ENCODE measurements around the gene MRPS18B.

MRPS18B gene

GRCh38 chr6:30601815-30602641 lies 15.6 kb upstream of the MRPS18B start:
- ATAC-seq (ENCODE audit: insufficient read depth, low read depth) (no peak), DNase-seq (no peak)
- Histone ChIP-seq H3K4me1 (ENCODE audit: insufficient read depth, low read length) (no peaks in the 10 kb centered on the region), H3K4me3 (ENCODE audit: low read depth in 1 of 2, low read length in 2 of 2) (no peak overlapping the region), H3K27me3 (ENCODE audit: insufficient read depth, low read length, poor library complexity) (no peaks in the 10 kb centered on the region), H3K9me3 (ENCODE audit: insufficient read depth, low read length, severe bottlenecking) (no peaks in the 10 kb centered on the region), H3K4me2 (ENCODE audit: insufficient read depth, low read length) (no peak overlapping the region), H4K20me1 (ENCODE audit: insufficient read depth, low read length) (peaks cover 37% of the 10 kb centered on the region), H3K36me3 (ENCODE audit: insufficient read depth, low read length) (peaks cover 69% of the 10 kb centered on the region), H3K9ac (ENCODE audit: low read depth, low read length) (no peak overlapping the region), H3K79me2 (ENCODE audit: insufficient read depth, low read length) (peaks cover 6% of the 10 kb centered on the region), H3K27ac (ENCODE audit: low read length) (peak overlapping the region; percentile 16; the same call in 1 of the 2 replicates), H2AFZ (ENCODE audit: low read depth, low read length) (no peak overlapping the region)
- TF ChIP-seq CTCF (IDR thresholded peaks at IDR 0.05; ENCODE audit: borderline replicate concordance, extremely low read depth, low read length, poor library complexity, severe bottlenecking) = no peak
- TF ChIP-seq EZH2 (IDR thresholded peaks at IDR 0.05; ENCODE audit: borderline replicate concordance, low read depth, low read length, severe bottlenecking) = no peak

- Histone ChIP-seq H3K9me3 (ENCODE audit: insufficient read depth, low read length, severe bottlenecking) (no peaks in the 10 kb centered on the region), H2AFZ (ENCODE audit: low read depth, low read length) (no peak overlapping the region), H3K36me3 (ENCODE audit: insufficient read depth, low read length) (peaks cover 89% of the 10 kb centered on the region), H4K20me1 (ENCODE audit: insufficient read depth, low read length) (peaks cover 41% of the 10 kb centered on the region), H3K4me2 (ENCODE audit: insufficient read depth, low read length) (no peak overlapping the region), H3K9ac (ENCODE audit: low read depth, low read length) (no peak overlapping the region), H3K4me3 (ENCODE audit: low read depth in 1 of 2, low read length in 2 of 2) (no peak overlapping the region), H3K27ac (ENCODE audit: low read length) (no peak overlapping the region), H3K79me2 (ENCODE audit: insufficient read depth, low read length) (peaks cover 11% of the 10 kb centered on the region), H3K27me3 (ENCODE audit: insufficient read depth, low read length, poor library complexity) (no peaks in the 10 kb centered on the region), H3K4me1 (ENCODE audit: insufficient read depth, low read length) (no peaks in the 10 kb centered on the region)
- ATAC-seq (ENCODE audit: insufficient read depth, low read depth) = no peak
- TF ChIP-seq EZH2 (IDR thresholded peaks at IDR 0.05; ENCODE audit: borderline replicate concordance, low read depth, low read length, severe bottlenecking) (no peak), CTCF (IDR thresholded peaks at IDR 0.05; ENCODE audit: borderline replicate concordance, extremely low read depth, low read length, poor library complexity, severe bottlenecking) (no peak)
- no peak for DNase-seq
Measured at GRCh38 chr6:30603961-30604360, 13.7 kb upstream of the MRPS18B start.

GRCh38 chr6:30610065-30610464 lies 7.6 kb upstream of the MRPS18B start:
- no peaks in the 10 kb centered on the region for H3K9me3 ChIP-seq (ENCODE audit: insufficient read depth, low read length, severe bottlenecking)
- ATAC-seq (ENCODE audit: insufficient read depth, low read depth) (no peak), DNase-seq (no peak)
- H3K4me1 ChIP-seq (ENCODE audit: insufficient read depth, low read length) = peaks cover 22% of the 10 kb centered on the region
- H3K27ac ChIP-seq (ENCODE audit: low read length) = no peak overlapping the region
- no peaks in the 10 kb centered on the region for H3K27me3 ChIP-seq (ENCODE audit: insufficient read depth, low read length, poor library complexity)
- no peak overlapping the region for H3K4me3 ChIP-seq (ENCODE audit: low read depth in 1 of 2, low read length in 2 of 2)
- no peak overlapping the region for H3K4me2 ChIP-seq (ENCODE audit: insufficient read depth, low read length)
- peaks cover 28% of the 10 kb centered on the region; the same call in 1 of the 2 replicates for H4K20me1 ChIP-seq (ENCODE audit: insufficient read depth, low read length)
- TF ChIP-seq CTCF (IDR thresholded peaks at IDR 0.05; ENCODE audit: borderline replicate concordance, extremely low read depth, low read length, poor library complexity, severe bottlenecking) (no peak), EZH2 (IDR thresholded peaks at IDR 0.05; ENCODE audit: borderline replicate concordance, low read depth, low read length, severe bottlenecking) (no peak)
- H3K9ac ChIP-seq (ENCODE audit: low read depth, low read length) = no peak overlapping the region
- H2AFZ ChIP-seq (ENCODE audit: low read depth, low read length) = no peak overlapping the region
- peaks cover 80% of the 10 kb centered on the region for H3K36me3 ChIP-seq (ENCODE audit: insufficient read depth, low read length)
- H3K79me2 ChIP-seq (ENCODE audit: insufficient read depth, low read length) = peaks cover 62% of the 10 kb centered on the region

Measured in DND-41 (cell line).